Measurements from ENCODE around the gene CCDC77.
A peak's percentile ranks its signal among the peaks of the same experiment; 100 is the strongest.

DNA sequence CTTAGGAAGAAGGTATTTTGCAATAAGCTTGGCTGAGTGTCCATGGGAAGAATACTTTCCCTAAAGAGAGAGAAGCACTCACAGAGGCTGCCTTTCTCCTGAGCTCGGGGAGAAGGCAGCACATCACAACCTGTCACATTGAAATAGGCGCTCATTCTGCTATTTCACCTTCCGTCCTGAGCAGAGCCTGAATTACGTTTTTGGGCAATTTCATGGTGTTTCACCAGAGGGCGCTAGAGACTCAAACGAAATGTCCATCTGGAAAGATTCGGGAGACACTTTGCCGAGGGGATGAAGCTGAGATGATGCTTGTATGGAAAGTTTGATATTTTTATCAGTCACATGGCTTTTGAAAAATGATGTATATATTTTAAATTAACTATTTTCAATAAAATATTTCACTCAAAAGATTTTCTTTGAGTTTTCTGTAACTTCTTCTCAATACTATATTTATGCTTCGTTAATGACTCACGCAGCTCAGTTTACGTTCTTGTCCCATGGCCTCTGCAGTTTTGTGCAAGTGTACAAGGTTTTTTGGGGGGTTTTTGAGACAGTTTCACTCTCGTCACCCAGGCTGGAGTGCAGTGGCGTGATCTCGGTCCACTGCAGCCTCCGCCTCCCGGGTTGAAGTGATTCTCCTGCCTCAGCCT, 40.9 kb downstream of the CCDC77 start:
- TF ChIP-seq, protein P1, sequence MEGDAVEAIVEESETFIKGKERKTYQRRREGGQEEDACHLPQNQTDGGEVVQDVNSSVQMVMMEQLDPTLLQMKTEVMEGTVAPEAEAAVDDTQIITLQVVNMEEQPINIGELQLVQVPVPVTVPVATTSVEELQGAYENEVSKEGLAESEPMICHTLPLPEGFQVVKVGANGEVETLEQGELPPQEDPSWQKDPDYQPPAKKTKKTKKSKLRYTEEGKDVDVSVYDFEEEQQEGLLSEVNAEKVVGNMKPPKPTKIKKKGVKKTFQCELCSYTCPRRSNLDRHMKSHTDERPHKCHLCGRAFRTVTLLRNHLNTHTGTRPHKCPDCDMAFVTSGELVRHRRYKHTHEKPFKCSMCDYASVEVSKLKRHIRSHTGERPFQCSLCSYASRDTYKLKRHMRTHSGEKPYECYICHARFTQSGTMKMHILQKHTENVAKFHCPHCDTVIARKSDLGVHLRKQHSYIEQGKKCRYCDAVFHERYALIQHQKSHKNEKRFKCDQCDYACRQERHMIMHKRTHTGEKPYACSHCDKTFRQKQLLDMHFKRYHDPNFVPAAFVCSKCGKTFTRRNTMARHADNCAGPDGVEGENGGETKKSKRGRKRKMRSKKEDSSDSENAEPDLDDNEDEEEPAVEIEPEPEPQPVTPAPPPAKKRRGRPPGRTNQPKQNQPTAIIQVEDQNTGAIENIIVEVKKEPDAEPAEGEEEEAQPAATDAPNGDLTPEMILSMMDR (conservative IDR thresholded peaks at IDR 0.05 in 1 of 2, IDR thresholded peaks at IDR 0.05 in 1 of 2; ENCODE audit: extremely low read depth in 1 of 2, insufficient read depth in 1 of 2, low read depth in 1 of 2, low read length in 2 of 2), result peak; percentile 69 to 87
- no peak for TF ChIP-seq EZH2 (IDR thresholded peaks at IDR 0.05; ENCODE audit: borderline replicate concordance, low read length)

All from mammary epithelial cell (primary cell).